CD4-positive, alpha-beta T cell (primary cell): ENCODE measurements around the gene NUP214. TPM values are rescaled to one million over a fixed set of nuclear protein-coding genes. Genes with fewer than 3 reads are reported as not detected.

ENCODE experiments used
- ATAC-seq: fragments of 200-7000 bp; cut with Tn5 transposase; one replicate; pipeline ENCODE4 v1.10.0; 2022; ENCODE audit warnings: mild to moderate bottlenecking; ENCODE audit not compliant: poor library complexity
- CTCF ChIA-PET: fragments of 350-600 bp; sonication (Branson Sonifier 250); formaldehyde crosslinking; loops from one replicate; lab custom pipeline; 2021; ENCODE audit warnings: antibody characterized with exemption, inconsistent platforms; lab: Charles Lee
- POLR2A ChIA-PET: fragments of 350-600 bp; sonication (Branson Sonifier 250); formaldehyde crosslinking; loops from one replicate; lab custom pipeline; 2021; ENCODE audit warnings: antibody characterized with exemption, inconsistent platforms; lab: Charles Lee
- DNase-seq, 14 experiments: peaks; one replicate each; pipeline ENCODE4 v3.0.0-alpha.2; 2013 to 2020; ENCODE audit warnings: mixed read lengths in 2 of 14
- H3K27ac ChIP-seq, 2 donors: one replicate each; pipeline versions ENCODE4 v1.5.1 to v1.7.0; 2013; ENCODE audit warnings: low read length in 2 of 2, low read depth in 1 of 2, mild to moderate bottlenecking in 1 of 2
- H3K27me3 ChIP-seq, 2 experiments: 1 replicate in 1 of 2; 2 replicates in 1 of 2; pipeline versions ENCODE4 v1.6.1 to v1.7.0; 2013; ENCODE audit warnings: low read length in 2 of 2, control low read depth in 1 of 2, mild to moderate bottlenecking in 1 of 2, moderate library complexity in 1 of 2; ENCODE audit not compliant: insufficient read depth in 2 of 2, control insufficient read depth in 1 of 2
- H3K36me3 ChIP-seq: one replicate; pipeline ENCODE4 v1.6.1; 2013; ENCODE audit warnings: low read length, control low read depth; ENCODE audit not compliant: insufficient read depth
- H3K4me1 ChIP-seq: one replicate; pipeline ENCODE4 v1.6.1; 2013; ENCODE audit warnings: low read length, control low read depth; ENCODE audit not compliant: insufficient read depth
- H3K4me3 ChIP-seq: one replicate; pipeline ENCODE4 v1.5.1; 2013; ENCODE audit warnings: mild to moderate bottlenecking, low read length, moderate library complexity
- H3K9me3 ChIP-seq, 2 experiments: 1 replicate in 1 of 2; 2 replicates in 1 of 2; pipeline versions ENCODE4 v1.6.1 to v1.7.0; 2013; ENCODE audit warnings: low read length in 2 of 2, mild to moderate bottlenecking in 2 of 2, control low read depth in 1 of 2, moderate library complexity in 1 of 2; ENCODE audit not compliant: control insufficient read depth in 1 of 2, insufficient read depth in 1 of 2
- H3K27ac Mint-ChIP-seq: one replicate; pipeline ENCODE4 v1.8.0; 2020; ENCODE audit warnings: mixed read lengths
- H3K27me3 Mint-ChIP-seq: one replicate; pipeline ENCODE4 v1.8.0; 2021; ENCODE audit warnings: mixed read lengths
- H3K36me3 Mint-ChIP-seq: one replicate; pipeline ENCODE4 v1.8.0; 2021; ENCODE audit warnings: low read depth, mixed read lengths
- H3K4me1 Mint-ChIP-seq: one replicate; pipeline ENCODE4 v1.8.0; 2021; ENCODE audit warnings: low read depth, mixed read lengths
- H3K4me3 Mint-ChIP-seq: one replicate; pipeline ENCODE4 v1.8.0; 2020; ENCODE audit warnings: mild to moderate bottlenecking, mixed read lengths
- H3K9me3 Mint-ChIP-seq: one replicate; pipeline ENCODE4 v1.8.0; 2020; ENCODE audit warnings: mixed read lengths
- CTCF ChIP-seq: fragments of 200-600 bp; IDR thresholded peaks from one replicate; pipeline ENCODE4 v1.8.0; 2022; ENCODE audit warnings: antibody characterized with exemption, mild to moderate bottlenecking
- intact Hi-C, 2 experiments: fragments of 100-400 bp; cut with DNase I in 1 of 2; cut with micrococcal nuclease in 1 of 2; formaldehyde crosslinking; loops; one replicate each; pipeline versions ENCODE4 v1.15.1 to v1.9.0; 2023 to 2025; cut with DNase I, micrococcal nuclease
- total RNA-seq, 174 experiments: library from RNA in 2 of 174; stranded (reverse) in 2 of 174; gene quantifications; one replicate each; pipeline ENCODE4 v1.2.3 and lab custom pipeline; 2021 to 2026

Gene NUP214
- total RNA-seq, 2 experiments from 2014 or later = 105 to 107 TPM

GRCh38 chr9:131145245-131145644 lies 19.9 kb downstream of the NUP214 start:
- CTCF ChIA-PET = interaction anchor here (0.6 kb wide), 1 partner anchor 267 kb away, joined by 3 read pairs; no protein-coding TSS in a partner anchor
- H3K9me3 Mint-ChIP-seq = no peaks in the 10 kb centered on the region
- DNase-seq = no peak
- no peak for ATAC-seq
- peaks cover 14% of the 10 kb centered on the region for H3K4me1 Mint-ChIP-seq
- H3K27ac Mint-ChIP-seq = no peak overlapping the region
- H3K4me3 ChIP-seq = no peak overlapping the region
- POLR2A ChIA-PET = no interaction called here
- no peaks in the 10 kb centered on the region for H3K27me3 ChIP-seq
- no peaks in the 10 kb centered on the region for H3K4me1 ChIP-seq
- no peaks in the 10 kb centered on the region for H3K27me3 Mint-ChIP-seq
- no peak overlapping the region for H3K27ac ChIP-seq
- no peak for TF ChIP-seq CTCF
- peaks cover 97% of the 10 kb centered on the region for H3K36me3 Mint-ChIP-seq
- no peak overlapping the region for H3K4me3 Mint-ChIP-seq
- no peaks in the 10 kb centered on the region for H3K9me3 ChIP-seq
- intact Hi-C loops = no loop called here
- peaks cover 95% of the 10 kb centered on the region for H3K36me3 ChIP-seq

DNA sequence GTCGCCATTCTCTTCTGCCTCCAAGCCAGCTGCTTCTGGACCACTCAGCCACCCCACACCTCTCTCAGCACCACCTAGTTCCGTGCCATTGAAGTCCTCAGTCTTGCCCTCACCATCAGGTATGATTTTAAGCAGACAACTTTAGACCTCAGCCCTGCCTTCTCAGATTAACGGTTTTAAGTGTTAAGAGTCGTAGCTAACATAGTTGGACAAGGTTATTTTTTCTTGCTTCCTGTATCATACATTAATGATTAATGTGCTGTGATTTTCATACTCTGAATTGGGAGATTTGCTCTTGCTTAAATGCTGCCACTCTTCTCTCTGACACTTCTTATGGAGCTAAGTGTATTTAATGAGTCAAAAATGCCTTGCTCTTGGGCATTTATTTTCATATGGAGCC lies 20.8 kb downstream of the NUP214 start:
- Histone ChIP-seq H3K36me3 (peaks cover 95% of the 10 kb centered on the region), H3K4me3 (no peak overlapping the region), H3K27me3 (no peaks in the 10 kb centered on the region), H3K27ac (no peak overlapping the region), H3K4me1 (no peaks in the 10 kb centered on the region), H3K9me3 (no peaks in the 10 kb centered on the region)
- Mint-ChIP-seq H3K36me3 (peaks cover 97% of the 10 kb centered on the region), H3K27ac (no peak overlapping the region), H3K9me3 (no peaks in the 10 kb centered on the region), H3K4me3 (no peak overlapping the region), H3K27me3 (no peaks in the 10 kb centered on the region), H3K4me1 (peaks cover 17% of the 10 kb centered on the region)
- ATAC-seq (no peak), DNase-seq (no peak)
- intact Hi-C loops = no loop called here
- CTCF ChIA-PET = no interaction called here
- POLR2A ChIA-PET = no interaction called here
- TF ChIP-seq CTCF = no peak

DNA sequence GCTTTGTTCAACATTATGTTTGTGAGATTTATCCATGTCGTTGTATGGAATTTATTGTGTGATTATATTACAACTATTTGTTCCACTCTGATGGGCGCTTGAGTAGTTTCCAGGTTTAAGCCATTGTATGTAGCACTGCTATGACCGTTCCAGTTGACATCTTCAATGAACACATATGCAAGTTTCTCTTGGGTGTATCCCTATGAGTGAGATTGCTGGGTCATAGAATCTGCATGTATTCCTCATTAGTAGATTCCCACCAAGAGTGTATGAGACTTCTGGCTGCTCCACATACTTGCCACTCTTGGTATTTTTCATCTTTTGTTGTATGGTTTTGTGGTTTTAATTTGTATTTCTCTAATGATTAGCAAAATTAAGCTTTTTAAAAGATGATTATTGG lies 22.9 kb downstream of the NUP214 start:
- DNase-seq = no peak
- no peaks in the 10 kb centered on the region for H3K9me3 ChIP-seq
- intact Hi-C loops = no loop called here
- H3K4me3 Mint-ChIP-seq = no peak overlapping the region
- no peak for ATAC-seq
- H3K36me3 ChIP-seq = peaks cover 96% of the 10 kb centered on the region
- no peak overlapping the region for H3K27ac ChIP-seq
- H3K27me3 Mint-ChIP-seq = no peaks in the 10 kb centered on the region
- no peak for TF ChIP-seq CTCF
- peaks cover 17% of the 10 kb centered on the region for H3K4me1 Mint-ChIP-seq
- no peaks in the 10 kb centered on the region for H3K9me3 Mint-ChIP-seq
- POLR2A ChIA-PET = no interaction called here
- H3K27ac Mint-ChIP-seq = no peak overlapping the region
- H3K27me3 ChIP-seq = no peaks in the 10 kb centered on the region
- CTCF ChIA-PET = no interaction called here
- H3K36me3 Mint-ChIP-seq = peaks cover 99% of the 10 kb centered on the region
- H3K4me1 ChIP-seq = no peaks in the 10 kb centered on the region
- H3K4me3 ChIP-seq = no peak overlapping the region
